OCI-LY7 (cell line): ENCODE results near the gene CRACDL.

Experiments
- CTCF ChIP-seq: fragments of 200-600 bp; sonication (generic); conservative IDR thresholded peaks from 2 replicates; pipeline ENCODE4 v1.5.1; 2014; ENCODE audit warnings: mild to moderate bottlenecking, antibody characterized with exemption, low read length, moderate library complexity, mixed read lengths
- EZH2phosphoT487 ChIP-seq: fragments of 200-600 bp; sonication (generic); IDR thresholded peaks from 2 replicates; pipeline ENCODE4 v1.6.1; 2018; ENCODE audit warnings: low read depth, borderline replicate concordance, mild to moderate bottlenecking, mixed run types, antibody characterized with exemption, low read length, moderate library complexity, mixed read lengths

GRCh38 chr2:98861601-98862000 lies 74.4 kb downstream of the CRACDL start:
- TF ChIP-seq CTCF (no peak), EZH2phosphoT487 (no peak)
